Panc1 (cell line): ENCODE measurements around the gene MAP3K20.

Source experiments
- POLR2AphosphoS5 ChIP-seq: IDR thresholded peaks from 2 replicates; pipeline ENCODE4 v1.6.1; 2012; ENCODE audit warnings: mild to moderate bottlenecking, low read depth, low read length, moderate library complexity
- SIN3A ChIP-seq: IDR thresholded peaks from 2 replicates; pipeline ENCODE4 v1.6.1; 2012; ENCODE audit warnings: low read depth, mild to moderate bottlenecking, low read length, moderate library complexity, borderline replicate concordance; ENCODE audit not compliant: insufficient read depth
- TCF7L2 ChIP-seq: IDR thresholded peaks from 2 replicates; pipeline ENCODE4 v1.6.1; 2011; ENCODE audit warnings: mild to moderate bottlenecking, low read depth, low read length, inconsistent platforms
- TF ChIP-seq, protein P1 (sequence below): fragments of 450-650 bp; IDR thresholded peaks from 2 replicates; pipeline ENCODE4 v1.5.1; 2017; ENCODE audit warnings: mild to moderate bottlenecking
- TF ChIP-seq, protein P2 (sequence below), 2 experiments: IDR thresholded peaks; 2 replicates each; pipeline ENCODE4 v1.6.1; 2011 to 2012; ENCODE audit warnings: low read depth in 2 of 2, control low read depth in 1 of 2, low read length in 1 of 2, mild to moderate bottlenecking in 1 of 2, moderate library complexity in 1 of 2; ENCODE audit not compliant: insufficient read depth in 1 of 2

DNA sequence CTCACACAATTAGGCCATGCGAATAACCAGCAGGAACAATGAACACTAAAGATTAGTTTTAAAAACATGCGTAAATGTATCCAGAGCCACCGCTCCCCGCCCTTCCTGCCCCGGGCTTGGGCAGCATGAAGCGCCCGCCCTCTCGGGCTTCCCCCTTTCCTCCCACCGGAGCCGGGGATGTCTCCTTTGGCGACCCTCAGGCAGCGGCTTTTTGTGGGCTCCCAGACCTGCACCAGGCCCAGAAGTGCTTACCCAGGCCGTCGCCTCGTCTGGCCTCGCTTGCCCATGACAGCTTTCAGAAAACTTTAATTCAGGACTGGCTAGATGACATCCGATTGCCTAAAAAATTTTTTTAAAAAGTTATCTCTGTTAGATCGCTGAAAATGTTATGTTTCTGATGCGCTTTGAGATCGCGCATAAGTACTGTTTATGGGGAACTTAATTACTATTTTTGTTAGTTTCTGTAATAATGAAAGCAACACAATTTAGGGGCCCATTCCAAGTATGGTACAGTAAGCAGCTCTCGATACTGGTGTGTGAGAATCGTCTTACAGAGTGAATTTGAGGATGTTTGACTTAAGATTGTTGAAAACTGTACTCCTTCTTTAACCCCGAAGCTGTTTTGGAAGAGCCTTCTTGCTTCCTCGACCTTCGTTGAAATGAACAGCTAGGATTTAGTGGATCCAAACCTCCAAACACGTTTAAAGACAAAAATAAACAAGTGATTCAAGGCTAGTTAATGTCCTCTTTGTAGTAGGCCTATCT lies 1.1 kb downstream of the MAP3K20 start:
- TF ChIP-seq, protein P1, sequence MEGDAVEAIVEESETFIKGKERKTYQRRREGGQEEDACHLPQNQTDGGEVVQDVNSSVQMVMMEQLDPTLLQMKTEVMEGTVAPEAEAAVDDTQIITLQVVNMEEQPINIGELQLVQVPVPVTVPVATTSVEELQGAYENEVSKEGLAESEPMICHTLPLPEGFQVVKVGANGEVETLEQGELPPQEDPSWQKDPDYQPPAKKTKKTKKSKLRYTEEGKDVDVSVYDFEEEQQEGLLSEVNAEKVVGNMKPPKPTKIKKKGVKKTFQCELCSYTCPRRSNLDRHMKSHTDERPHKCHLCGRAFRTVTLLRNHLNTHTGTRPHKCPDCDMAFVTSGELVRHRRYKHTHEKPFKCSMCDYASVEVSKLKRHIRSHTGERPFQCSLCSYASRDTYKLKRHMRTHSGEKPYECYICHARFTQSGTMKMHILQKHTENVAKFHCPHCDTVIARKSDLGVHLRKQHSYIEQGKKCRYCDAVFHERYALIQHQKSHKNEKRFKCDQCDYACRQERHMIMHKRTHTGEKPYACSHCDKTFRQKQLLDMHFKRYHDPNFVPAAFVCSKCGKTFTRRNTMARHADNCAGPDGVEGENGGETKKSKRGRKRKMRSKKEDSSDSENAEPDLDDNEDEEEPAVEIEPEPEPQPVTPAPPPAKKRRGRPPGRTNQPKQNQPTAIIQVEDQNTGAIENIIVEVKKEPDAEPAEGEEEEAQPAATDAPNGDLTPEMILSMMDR: no peak
- no peak for TF ChIP-seq SIN3A
- no peak; the same call in 1 of the 2 replicates for TF ChIP-seq POLR2AphosphoS5
- TF ChIP-seq, protein P2, sequence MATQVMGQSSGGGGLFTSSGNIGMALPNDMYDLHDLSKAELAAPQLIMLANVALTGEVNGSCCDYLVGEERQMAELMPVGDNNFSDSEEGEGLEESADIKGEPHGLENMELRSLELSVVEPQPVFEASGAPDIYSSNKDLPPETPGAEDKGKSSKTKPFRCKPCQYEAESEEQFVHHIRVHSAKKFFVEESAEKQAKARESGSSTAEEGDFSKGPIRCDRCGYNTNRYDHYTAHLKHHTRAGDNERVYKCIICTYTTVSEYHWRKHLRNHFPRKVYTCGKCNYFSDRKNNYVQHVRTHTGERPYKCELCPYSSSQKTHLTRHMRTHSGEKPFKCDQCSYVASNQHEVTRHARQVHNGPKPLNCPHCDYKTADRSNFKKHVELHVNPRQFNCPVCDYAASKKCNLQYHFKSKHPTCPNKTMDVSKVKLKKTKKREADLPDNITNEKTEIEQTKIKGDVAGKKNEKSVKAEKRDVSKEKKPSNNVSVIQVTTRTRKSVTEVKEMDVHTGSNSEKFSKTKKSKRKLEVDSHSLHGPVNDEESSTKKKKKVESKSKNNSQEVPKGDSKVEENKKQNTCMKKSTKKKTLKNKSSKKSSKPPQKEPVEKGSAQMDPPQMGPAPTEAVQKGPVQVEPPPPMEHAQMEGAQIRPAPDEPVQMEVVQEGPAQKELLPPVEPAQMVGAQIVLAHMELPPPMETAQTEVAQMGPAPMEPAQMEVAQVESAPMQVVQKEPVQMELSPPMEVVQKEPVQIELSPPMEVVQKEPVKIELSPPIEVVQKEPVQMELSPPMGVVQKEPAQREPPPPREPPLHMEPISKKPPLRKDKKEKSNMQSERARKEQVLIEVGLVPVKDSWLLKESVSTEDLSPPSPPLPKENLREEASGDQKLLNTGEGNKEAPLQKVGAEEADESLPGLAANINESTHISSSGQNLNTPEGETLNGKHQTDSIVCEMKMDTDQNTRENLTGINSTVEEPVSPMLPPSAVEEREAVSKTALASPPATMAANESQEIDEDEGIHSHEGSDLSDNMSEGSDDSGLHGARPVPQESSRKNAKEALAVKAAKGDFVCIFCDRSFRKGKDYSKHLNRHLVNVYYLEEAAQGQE (IDR thresholded peaks at IDR 0.05; ENCODE audit: insufficient read depth in 1 of 2, low read depth in 2 of 2, low read length in 1 of 2): peak in 1 of 2 experiments; percentile 15; a peak in 1 of 4 replicates
- no peak for TF ChIP-seq TCF7L2
